ENCODE data around the gene ZNF112.

DNA sequence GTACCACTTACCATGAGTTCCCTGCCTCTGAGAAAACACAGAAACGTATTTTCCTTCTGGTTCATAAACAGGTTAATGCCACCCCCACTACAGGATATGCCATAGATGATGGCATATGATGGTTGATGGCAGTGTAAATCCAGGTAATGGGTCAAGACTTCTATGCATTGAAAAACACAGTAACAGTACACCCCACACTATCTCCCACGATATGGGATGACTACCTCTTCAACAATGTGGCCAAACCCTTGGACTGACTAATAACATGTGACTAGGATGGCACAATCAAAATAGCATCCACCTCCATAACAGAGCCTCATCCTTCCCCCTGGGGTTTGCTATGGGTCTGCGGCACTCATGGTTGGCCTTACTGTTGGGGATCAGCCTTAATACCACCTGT is 73.6 kb downstream of the ZNF112 start:
- TF ChIP-seq, protein P1, sequence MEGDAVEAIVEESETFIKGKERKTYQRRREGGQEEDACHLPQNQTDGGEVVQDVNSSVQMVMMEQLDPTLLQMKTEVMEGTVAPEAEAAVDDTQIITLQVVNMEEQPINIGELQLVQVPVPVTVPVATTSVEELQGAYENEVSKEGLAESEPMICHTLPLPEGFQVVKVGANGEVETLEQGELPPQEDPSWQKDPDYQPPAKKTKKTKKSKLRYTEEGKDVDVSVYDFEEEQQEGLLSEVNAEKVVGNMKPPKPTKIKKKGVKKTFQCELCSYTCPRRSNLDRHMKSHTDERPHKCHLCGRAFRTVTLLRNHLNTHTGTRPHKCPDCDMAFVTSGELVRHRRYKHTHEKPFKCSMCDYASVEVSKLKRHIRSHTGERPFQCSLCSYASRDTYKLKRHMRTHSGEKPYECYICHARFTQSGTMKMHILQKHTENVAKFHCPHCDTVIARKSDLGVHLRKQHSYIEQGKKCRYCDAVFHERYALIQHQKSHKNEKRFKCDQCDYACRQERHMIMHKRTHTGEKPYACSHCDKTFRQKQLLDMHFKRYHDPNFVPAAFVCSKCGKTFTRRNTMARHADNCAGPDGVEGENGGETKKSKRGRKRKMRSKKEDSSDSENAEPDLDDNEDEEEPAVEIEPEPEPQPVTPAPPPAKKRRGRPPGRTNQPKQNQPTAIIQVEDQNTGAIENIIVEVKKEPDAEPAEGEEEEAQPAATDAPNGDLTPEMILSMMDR (IDR thresholded peaks at IDR 0.05), result no peak
- TF ChIP-seq POLR2A (IDR thresholded peaks at IDR 0.05), result no peak
